HEK293 (cell line): ENCODE measurements around the gene FERMT3.

Source experiments
- HOXD13 ChIP-seq: sonication (generic); formaldehyde crosslinking; IDR thresholded peaks from 2 replicates; pipeline ENCODE4 v1.8.0; 2022; ENCODE audit warnings: missing genetic modification reagents, borderline replicate concordance
- KLF1 ChIP-seq: fragments of 450-650 bp; formaldehyde crosslinking; IDR thresholded peaks from 2 replicates; pipeline ENCODE4 v1.5.1; 2016; ENCODE audit warnings: missing biosample characterization, missing genetic modification characterization
- MEIS1 ChIP-seq: sonication (generic); formaldehyde crosslinking; IDR thresholded peaks from 2 replicates; pipeline ENCODE4 v1.8.1; 2022; ENCODE audit warnings: missing genetic modification reagents, mild to moderate bottlenecking, borderline replicate concordance
- MYNN ChIP-seq: fragments of 450-650 bp; formaldehyde crosslinking; IDR thresholded peaks from 2 replicates; pipeline ENCODE4 v1.5.1; 2016; ENCODE audit warnings: missing biosample characterization, missing genetic modification characterization, borderline replicate concordance
- SETDB1 ChIP-seq: IDR thresholded peaks from one replicate; pipeline ENCODE4 v1.6.1; 2017; ENCODE audit warnings: mild to moderate bottlenecking, low read length, moderate library complexity, mixed read lengths; ENCODE audit not compliant: insufficient read length
- SP3 ChIP-seq: fragments of 450-650 bp; formaldehyde crosslinking; IDR thresholded peaks from 2 replicates; pipeline ENCODE4 v1.5.1; 2016; ENCODE audit warnings: missing biosample characterization, missing genetic modification characterization
- YY2 ChIP-seq: fragments of 450-650 bp; formaldehyde crosslinking; IDR thresholded peaks from 2 replicates; pipeline ENCODE4 v1.5.1; 2016; ENCODE audit warnings: missing biosample characterization, missing genetic modification characterization
- ZBTB48 ChIP-seq: fragments of 450-650 bp; formaldehyde crosslinking; IDR thresholded peaks from 2 replicates; pipeline ENCODE4 v1.5.1; 2016; ENCODE audit warnings: missing biosample characterization, missing genetic modification characterization
- ZBTB6 ChIP-seq: fragments of 450-650 bp; formaldehyde crosslinking; IDR thresholded peaks from 2 replicates; pipeline ENCODE4 v1.5.1; 2017; ENCODE audit warnings: missing biosample characterization, missing genetic modification characterization
- ZIC2 ChIP-seq: fragments of 450-650 bp; formaldehyde crosslinking; IDR thresholded peaks from 2 replicates; pipeline ENCODE4 v1.5.1; 2016; ENCODE audit warnings: missing biosample characterization, missing genetic modification characterization
- ZNF121 ChIP-seq: fragments of 450-650 bp; formaldehyde crosslinking; IDR thresholded peaks from 2 replicates; pipeline ENCODE4 v1.5.1; 2016; ENCODE audit warnings: missing biosample characterization, missing genetic modification characterization
- ZNF184 ChIP-seq: fragments of 450-650 bp; IDR thresholded peaks from 2 replicates; pipeline ENCODE4 v1.5.1; 2018; ENCODE audit warnings: missing biosample characterization, mild to moderate bottlenecking, missing genetic modification characterization
- ZNF292 ChIP-seq: fragments of 450-650 bp; formaldehyde crosslinking; IDR thresholded peaks from 2 replicates; pipeline ENCODE4 v1.5.1; 2016; ENCODE audit warnings: low read depth, missing biosample characterization, missing genetic modification characterization, borderline replicate concordance
- ZNF391 ChIP-seq: fragments of 450-650 bp; formaldehyde crosslinking; IDR thresholded peaks from 2 replicates; pipeline ENCODE4 v1.5.1; 2016; ENCODE audit warnings: low read depth, missing biosample characterization, missing genetic modification characterization, borderline replicate concordance
- ZNF394 ChIP-seq: fragments of 450-650 bp; formaldehyde crosslinking; IDR thresholded peaks from 2 replicates; pipeline ENCODE4 v1.5.1; 2016; ENCODE audit warnings: missing biosample characterization, missing genetic modification characterization, mild to moderate bottlenecking, moderate library complexity, borderline replicate concordance
- ZNF416 ChIP-seq: fragments of 450-650 bp; formaldehyde crosslinking; IDR thresholded peaks from 2 replicates; pipeline ENCODE4 v1.5.1; 2016; ENCODE audit warnings: missing biosample characterization, missing genetic modification characterization
- ZNF510 ChIP-seq: fragments of 450-650 bp; formaldehyde crosslinking; IDR thresholded peaks from 2 replicates; pipeline ENCODE4 v1.5.1; 2018; ENCODE audit warnings: mild to moderate bottlenecking, missing genetic modification characterization, missing biosample characterization; ENCODE audit not compliant: insufficient replicate concordance
- ZNF561 ChIP-seq: fragments of 450-650 bp; IDR thresholded peaks from 2 replicates; pipeline ENCODE4 v1.5.1; 2018; ENCODE audit warnings: missing biosample characterization, missing genetic modification characterization, borderline replicate concordance
- ZNF610 ChIP-seq: fragments of 450-650 bp; formaldehyde crosslinking; IDR thresholded peaks from 2 replicates; pipeline ENCODE4 v1.5.1; 2016; ENCODE audit warnings: missing biosample characterization, missing genetic modification characterization, borderline replicate concordance
- ZNF624 ChIP-seq: fragments of 450-650 bp; formaldehyde crosslinking; IDR thresholded peaks from 2 replicates; pipeline ENCODE4 v1.5.1; 2017; ENCODE audit warnings: missing biosample characterization, missing genetic modification characterization
- ZNF629 ChIP-seq: fragments of 450-650 bp; formaldehyde crosslinking; IDR thresholded peaks from 2 replicates; pipeline ENCODE4 v1.5.1; 2017; ENCODE audit warnings: missing biosample characterization, missing genetic modification characterization
- ZNF639 ChIP-seq: fragments of 450-650 bp; formaldehyde crosslinking; IDR thresholded peaks from 2 replicates; pipeline ENCODE4 v1.5.1; 2016; ENCODE audit warnings: missing biosample characterization, missing genetic modification characterization
- ZNF645 ChIP-seq: fragments of 450-650 bp; formaldehyde crosslinking; IDR thresholded peaks from 2 replicates; pipeline ENCODE4; 2016; ENCODE audit warnings: missing biosample characterization, missing genetic modification characterization
- ZNF664 ChIP-seq: fragments of 450-650 bp; formaldehyde crosslinking; IDR thresholded peaks from 2 replicates; pipeline ENCODE4 v1.5.1; 2016; ENCODE audit warnings: missing biosample characterization, missing genetic modification characterization
- ZNF692 ChIP-seq: fragments of 450-650 bp; formaldehyde crosslinking; IDR thresholded peaks from 2 replicates; pipeline ENCODE4 v1.5.1; 2016; ENCODE audit warnings: missing biosample characterization, missing genetic modification characterization
- ZNF701 ChIP-seq: fragments of 450-650 bp; formaldehyde crosslinking; IDR thresholded peaks from 2 replicates; pipeline ENCODE4 v1.5.1; 2016; ENCODE audit warnings: missing biosample characterization, missing genetic modification characterization
- ZNF704 ChIP-seq: fragments of 450-650 bp; formaldehyde crosslinking; IDR thresholded peaks from 2 replicates; pipeline ENCODE4 v1.5.1; 2016; ENCODE audit warnings: missing biosample characterization, missing genetic modification characterization
- ZNF76 ChIP-seq: fragments of 450-650 bp; formaldehyde crosslinking; IDR thresholded peaks from 2 replicates; pipeline ENCODE4; 2016; ENCODE audit warnings: low read depth, missing biosample characterization, missing genetic modification characterization, borderline replicate concordance
- ZNF830 ChIP-seq: fragments of 450-650 bp; IDR thresholded peaks from 2 replicates; pipeline ENCODE4 v1.5.0; 2018; ENCODE audit warnings: missing biosample characterization, missing genetic modification characterization, low read depth, mild to moderate bottlenecking, moderate library complexity
- TF ChIP-seq, protein P1 (sequence below): IDR thresholded peaks from 2 replicates; pipeline ENCODE4 v1.6.1; 2011; ENCODE audit warnings: mild to moderate bottlenecking, low read depth, low read length, borderline replicate concordance
- TF ChIP-seq, protein P2 (sequence below): sonication (generic); formaldehyde crosslinking; IDR thresholded peaks from 2 replicates; pipeline ENCODE4 v1.8.1; 2022; ENCODE audit warnings: mild to moderate bottlenecking, moderate library complexity, missing genetic modification reagents

Gene FERMT3

DNA sequence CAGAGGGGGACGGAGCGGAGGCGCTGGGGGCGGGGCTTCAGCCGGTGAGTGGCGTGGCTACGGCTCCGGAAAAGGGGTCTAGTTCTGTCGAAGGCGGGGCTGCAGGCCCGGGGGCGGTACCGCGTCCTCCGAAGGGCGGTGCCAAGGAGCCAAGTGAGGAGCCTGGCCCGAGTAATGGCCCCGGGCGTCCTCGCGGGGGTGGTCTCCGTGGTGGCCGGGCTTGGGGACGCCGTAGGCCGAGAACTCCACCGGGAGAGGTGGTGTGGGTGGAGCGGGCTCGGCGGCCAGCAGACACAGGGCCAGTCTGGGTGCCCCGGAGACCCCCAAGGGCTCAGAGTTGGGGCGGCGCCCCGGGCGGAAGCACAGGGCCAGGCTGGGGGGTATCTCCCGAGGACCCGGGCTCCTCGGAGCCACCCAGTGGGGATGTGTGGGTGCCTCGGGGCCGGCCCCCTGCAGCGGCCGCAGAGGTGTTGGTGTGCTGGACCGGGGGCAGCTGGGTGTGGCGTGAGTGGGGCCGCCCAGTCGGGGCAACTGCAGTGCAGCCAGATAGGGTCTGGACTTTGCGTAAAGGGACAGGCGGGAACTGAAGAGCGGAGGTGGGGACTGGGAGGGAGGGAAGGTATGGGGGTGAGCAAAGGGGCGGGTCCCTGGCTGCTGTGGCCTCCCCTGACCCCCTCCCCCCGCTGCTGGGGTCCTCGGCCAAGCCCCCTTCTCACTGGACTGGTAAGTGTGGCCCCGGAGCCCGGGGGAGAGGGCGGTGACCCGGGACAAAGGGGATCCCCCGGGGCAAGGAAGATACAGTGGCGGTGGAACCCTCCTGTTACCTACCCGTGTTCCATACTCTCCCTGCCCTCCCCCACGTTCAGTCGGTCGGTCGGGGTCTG is 35.2 kb downstream of the FERMT3 start (continued):
- TF ChIP-seq ZBTB6 (tag by site-specific recombination) (no peak), ZNF645 (tag by site-specific recombination) (no peak), ZNF184 (tag by site-specific recombination) (no peak), MEIS1 (CRISPR knock-in tag) (no peak), HOXD13 (no peak), ZNF610 (tag by site-specific recombination) (peak; percentile 15; the same call in 1 of the 2 replicates), YY2 (tag by site-specific recombination) (no peak), KLF1 (tag by site-specific recombination) (no peak; the same call in 1 of the 2 replicates), ZNF121 (tag by site-specific recombination) (no peak), ZNF624 (tag by site-specific recombination) (no peak), MYNN (tag by site-specific recombination) (no peak), ZNF704 (no peak), ZNF639 (tag by site-specific recombination) (no peak), ZNF629 (tag by site-specific recombination) (no peak), SETDB1 (no peak), ZNF76 (tag by site-specific recombination) (peak; percentile 30; the same call in 1 of the 2 replicates), ZNF701 (tag by site-specific recombination) (no peak), ZNF416 (tag by site-specific recombination) (no peak), ZNF510 (no peak), ZNF830 (tag by site-specific recombination) (no peak), ZNF394 (tag by site-specific recombination) (no peak), ZNF292 (tag by site-specific recombination) (no peak), ZNF664 (tag by site-specific recombination) (no peak), ZIC2 (tag by site-specific recombination) (peak; percentile 74), ZNF391 (tag by site-specific recombination) (no peak), ZNF692 (tag by site-specific recombination) (no peak), SP3 (tag by site-specific recombination) (peak; percentile 67), ZNF561 (tag by site-specific recombination) (no peak; the same call in 1 of the 2 replicates), ZBTB48 (peak; percentile 60; the same call in 1 of the 2 replicates)
- TF ChIP-seq, protein P1, sequence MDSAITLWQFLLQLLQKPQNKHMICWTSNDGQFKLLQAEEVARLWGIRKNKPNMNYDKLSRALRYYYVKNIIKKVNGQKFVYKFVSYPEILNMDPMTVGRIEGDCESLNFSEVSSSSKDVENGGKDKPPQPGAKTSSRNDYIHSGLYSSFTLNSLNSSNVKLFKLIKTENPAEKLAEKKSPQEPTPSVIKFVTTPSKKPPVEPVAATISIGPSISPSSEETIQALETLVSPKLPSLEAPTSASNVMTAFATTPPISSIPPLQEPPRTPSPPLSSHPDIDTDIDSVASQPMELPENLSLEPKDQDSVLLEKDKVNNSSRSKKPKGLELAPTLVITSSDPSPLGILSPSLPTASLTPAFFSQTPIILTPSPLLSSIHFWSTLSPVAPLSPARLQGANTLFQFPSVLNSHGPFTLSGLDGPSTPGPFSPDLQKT = no peak
- TF ChIP-seq, protein P2, sequence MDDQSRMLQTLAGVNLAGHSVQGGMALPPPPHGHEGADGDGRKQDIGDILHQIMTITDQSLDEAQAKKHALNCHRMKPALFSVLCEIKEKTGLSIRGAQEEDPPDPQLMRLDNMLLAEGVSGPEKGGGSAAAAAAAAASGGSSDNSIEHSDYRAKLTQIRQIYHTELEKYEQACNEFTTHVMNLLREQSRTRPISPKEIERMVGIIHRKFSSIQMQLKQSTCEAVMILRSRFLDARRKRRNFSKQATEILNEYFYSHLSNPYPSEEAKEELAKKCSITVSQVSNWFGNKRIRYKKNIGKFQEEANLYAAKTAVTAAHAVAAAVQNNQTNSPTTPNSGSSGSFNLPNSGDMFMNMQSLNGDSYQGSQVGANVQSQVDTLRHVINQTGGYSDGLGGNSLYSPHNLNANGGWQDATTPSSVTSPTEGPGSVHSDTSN (CRISPR knock-in tag) = no peak
